WTC11 (cell line): ENCODE data around the gene SLC37A3. TPM values are rescaled to one million over a fixed set of nuclear protein-coding genes. Genes with fewer than 3 reads are reported as not detected.

Source experiments
- ATAC-seq: fragments of 200-7000 bp; cut with Tn5 transposase; 2 replicates; pipeline ENCODE4 v1.10.0; 2021; ENCODE audit warnings: mild to moderate bottlenecking, moderate library complexity
- CTCF ChIA-PET: fragments of 300-600 bp; sonication (Branson Sonifier 250); formaldehyde crosslinking; loops from one replicate; lab custom pipeline; 2021; ENCODE audit warnings: antibody characterized with exemption; lab: Charles Lee
- POLR2A ChIA-PET: fragments of 350-600 bp; sonication (Branson Sonifier 250); formaldehyde crosslinking; loops from one replicate; lab custom pipeline; 2021; ENCODE audit warnings: antibody characterized with exemption; lab: Charles Lee
- DNase-seq: peaks from one replicate; pipeline ENCODE4 v3.0.0; 2021; ENCODE audit warnings: low spot score
- H3K27ac Mint-ChIP-seq: 2 replicates; pipeline ENCODE4 v1.8.0; 2021; ENCODE audit warnings: mixed read lengths
- H3K27me3 Mint-ChIP-seq: 2 replicates; pipeline ENCODE4 v1.8.0; 2021; ENCODE audit warnings: low read depth, mild to moderate bottlenecking, moderate library complexity, mixed read lengths
- H3K36me3 Mint-ChIP-seq: 2 replicates; pipeline ENCODE4 v1.8.0; 2021; ENCODE audit warnings: mixed read lengths
- H3K4me1 Mint-ChIP-seq: 2 replicates; pipeline ENCODE4 v1.8.0; 2022; ENCODE audit warnings: mixed read lengths
- H3K4me3 Mint-ChIP-seq: 2 replicates; pipeline ENCODE4 v1.8.0; 2021; ENCODE audit warnings: mild to moderate bottlenecking, moderate library complexity, mixed read lengths
- H3K9me3 Mint-ChIP-seq: 2 replicates; pipeline ENCODE4 v1.8.0; 2021; ENCODE audit warnings: mixed read lengths
- ELF4 ChIP-seq: sonication (generic); formaldehyde crosslinking; IDR thresholded peaks from 2 replicates; pipeline ENCODE4 v1.8.1; 2022; ENCODE audit warnings: low read depth, mild to moderate bottlenecking, moderate library complexity, missing genetic modification reagents
- ESRRA ChIP-seq: sonication (generic); formaldehyde crosslinking; IDR thresholded peaks from 2 replicates; pipeline ENCODE4 v1.8.1; 2022; ENCODE audit warnings: mild to moderate bottlenecking, missing genetic modification reagents, borderline replicate concordance
- GTF2I ChIP-seq: fragments of 250-450 bp; sonication (Bioruptor Pico); conservative IDR thresholded peaks from 2 replicates; pipeline ENCODE4 v1.4.0; 2021; ENCODE audit warnings: mild to moderate bottlenecking
- MYBL2 ChIP-seq: sonication (generic); formaldehyde crosslinking; IDR thresholded peaks from 2 replicates; pipeline ENCODE4 v1.8.1; 2023; ENCODE audit warnings: mild to moderate bottlenecking, moderate library complexity, missing genetic modification reagents
- ZNF671 ChIP-seq: fragments of 250-450 bp; sonication (Bioruptor Pico); IDR thresholded peaks from 2 replicates; pipeline ENCODE4 v1.8.0; 2021; ENCODE audit warnings: mild to moderate bottlenecking
- total RNA-seq: library from RNA; stranded (reverse); gene quantifications from 3 replicates; pipeline ENCODE4 v1.2.3, GENCODE V29; 2021
- TF ChIP-seq, protein P1 (sequence below): fragments of 250-450 bp; sonication (Bioruptor Pico); IDR thresholded peaks from 2 replicates; pipeline ENCODE4 v1.9.0; 2021; ENCODE audit warnings: mild to moderate bottlenecking, borderline replicate concordance
- TF ChIP-seq, protein P2 (sequence below): sonication (generic); formaldehyde crosslinking; IDR thresholded peaks from 2 replicates; pipeline ENCODE4 v1.8.1; 2022; ENCODE audit warnings: missing genetic modification reagents, borderline replicate concordance
- TF ChIP-seq, protein P3 (sequence below): sonication (generic); formaldehyde crosslinking; IDR thresholded peaks from 2 replicates; pipeline ENCODE4 v1.8.1; 2023; ENCODE audit warnings: mild to moderate bottlenecking, missing genetic modification reagents, moderate library complexity
- TF ChIP-seq, protein P4 (sequence below): sonication (generic); formaldehyde crosslinking; IDR thresholded peaks from 2 replicates; pipeline ENCODE4 v1.8.1; 2023; ENCODE audit warnings: mild to moderate bottlenecking, missing genetic modification reagents, borderline replicate concordance
- TF ChIP-seq, protein P5 (sequence below): sonication (generic); formaldehyde crosslinking; conservative IDR thresholded peaks from 2 replicates; pipeline ENCODE4 v1.8.1; 2022; ENCODE audit warnings: mild to moderate bottlenecking, missing genetic modification reagents
- TF ChIP-seq, protein P6 (sequence below): sonication (generic); formaldehyde crosslinking; IDR thresholded peaks from 2 replicates; pipeline ENCODE4 v1.8.0; 2022; ENCODE audit warnings: missing genetic modification reagents
- TF ChIP-seq, protein P7 (sequence below): sonication (generic); formaldehyde crosslinking; IDR thresholded peaks from 2 replicates; pipeline ENCODE4 v1.8.0; 2022; ENCODE audit warnings: mild to moderate bottlenecking, missing genetic modification reagents
- TF ChIP-seq, protein P8 (sequence below): sonication (generic); formaldehyde crosslinking; IDR thresholded peaks from 2 replicates; pipeline ENCODE4 v1.8.1; 2022; ENCODE audit warnings: low read depth, missing genetic modification reagents, borderline replicate concordance

Gene SLC37A3
- total RNA-seq, 1 experiment from 2014 or later = 54.8 TPM

DNA sequence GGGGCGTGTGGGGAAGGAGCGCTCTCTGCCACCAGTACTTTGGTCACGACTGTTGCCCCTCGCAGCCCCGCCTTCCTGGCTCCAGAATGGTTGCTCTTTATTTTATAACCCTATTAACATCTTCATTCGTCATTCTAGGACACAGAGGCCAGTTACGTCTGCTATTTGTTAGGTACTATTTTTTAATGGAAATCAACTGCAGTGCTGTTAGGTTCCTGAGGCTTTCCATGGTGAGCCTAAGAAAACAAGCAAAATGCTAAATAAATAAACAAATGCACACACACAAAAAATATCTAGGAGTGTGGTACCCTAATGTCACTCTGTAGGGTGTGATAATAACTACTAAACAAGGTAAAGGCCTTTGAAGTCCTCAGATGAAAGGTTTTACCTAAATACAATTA lies 71.1 kb downstream of the SLC37A3 start:
- DNase-seq = no peak
- H3K27ac Mint-ChIP-seq = no peak overlapping the region
- CTCF ChIA-PET = interaction anchor here (1.3 kb wide), 1 partner anchor 708 kb away, joined by 3 read pairs; no protein-coding TSS in a partner anchor
- TF ChIP-seq, protein P1, sequence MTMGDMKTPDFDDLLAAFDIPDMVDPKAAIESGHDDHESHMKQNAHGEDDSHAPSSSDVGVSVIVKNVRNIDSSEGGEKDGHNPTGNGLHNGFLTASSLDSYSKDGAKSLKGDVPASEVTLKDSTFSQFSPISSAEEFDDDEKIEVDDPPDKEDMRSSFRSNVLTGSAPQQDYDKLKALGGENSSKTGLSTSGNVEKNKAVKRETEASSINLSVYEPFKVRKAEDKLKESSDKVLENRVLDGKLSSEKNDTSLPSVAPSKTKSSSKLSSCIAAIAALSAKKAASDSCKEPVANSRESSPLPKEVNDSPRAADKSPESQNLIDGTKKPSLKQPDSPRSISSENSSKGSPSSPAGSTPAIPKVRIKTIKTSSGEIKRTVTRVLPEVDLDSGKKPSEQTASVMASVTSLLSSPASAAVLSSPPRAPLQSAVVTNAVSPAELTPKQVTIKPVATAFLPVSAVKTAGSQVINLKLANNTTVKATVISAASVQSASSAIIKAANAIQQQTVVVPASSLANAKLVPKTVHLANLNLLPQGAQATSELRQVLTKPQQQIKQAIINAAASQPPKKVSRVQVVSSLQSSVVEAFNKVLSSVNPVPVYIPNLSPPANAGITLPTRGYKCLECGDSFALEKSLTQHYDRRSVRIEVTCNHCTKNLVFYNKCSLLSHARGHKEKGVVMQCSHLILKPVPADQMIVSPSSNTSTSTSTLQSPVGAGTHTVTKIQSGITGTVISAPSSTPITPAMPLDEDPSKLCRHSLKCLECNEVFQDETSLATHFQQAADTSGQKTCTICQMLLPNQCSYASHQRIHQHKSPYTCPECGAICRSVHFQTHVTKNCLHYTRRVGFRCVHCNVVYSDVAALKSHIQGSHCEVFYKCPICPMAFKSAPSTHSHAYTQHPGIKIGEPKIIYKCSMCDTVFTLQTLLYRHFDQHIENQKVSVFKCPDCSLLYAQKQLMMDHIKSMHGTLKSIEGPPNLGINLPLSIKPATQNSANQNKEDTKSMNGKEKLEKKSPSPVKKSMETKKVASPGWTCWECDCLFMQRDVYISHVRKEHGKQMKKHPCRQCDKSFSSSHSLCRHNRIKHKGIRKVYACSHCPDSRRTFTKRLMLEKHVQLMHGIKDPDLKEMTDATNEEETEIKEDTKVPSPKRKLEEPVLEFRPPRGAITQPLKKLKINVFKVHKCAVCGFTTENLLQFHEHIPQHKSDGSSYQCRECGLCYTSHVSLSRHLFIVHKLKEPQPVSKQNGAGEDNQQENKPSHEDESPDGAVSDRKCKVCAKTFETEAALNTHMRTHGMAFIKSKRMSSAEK (CRISPR knock-in tag) = no peak
- TF ChIP-seq, protein P2, sequence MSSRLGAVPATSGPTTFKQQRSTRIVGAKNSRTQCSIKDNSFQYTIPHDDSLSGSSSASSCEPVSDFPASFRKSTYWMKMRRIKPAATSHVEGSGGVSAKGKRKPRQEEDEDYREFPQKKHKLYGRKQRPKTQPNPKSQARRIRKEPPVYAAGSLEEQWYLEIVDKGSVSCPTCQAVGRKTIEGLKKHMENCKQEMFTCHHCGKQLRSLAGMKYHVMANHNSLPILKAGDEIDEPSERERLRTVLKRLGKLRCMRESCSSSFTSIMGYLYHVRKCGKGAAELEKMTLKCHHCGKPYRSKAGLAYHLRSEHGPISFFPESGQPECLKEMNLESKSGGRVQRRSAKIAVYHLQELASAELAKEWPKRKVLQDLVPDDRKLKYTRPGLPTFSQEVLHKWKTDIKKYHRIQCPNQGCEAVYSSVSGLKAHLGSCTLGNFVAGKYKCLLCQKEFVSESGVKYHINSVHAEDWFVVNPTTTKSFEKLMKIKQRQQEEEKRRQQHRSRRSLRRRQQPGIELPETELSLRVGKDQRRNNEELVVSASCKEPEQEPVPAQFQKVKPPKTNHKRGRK (CRISPR knock-in tag) = no peak
- no peak for TF ChIP-seq ELF4 (CRISPR knock-in tag)
- TF ChIP-seq, protein P3, sequence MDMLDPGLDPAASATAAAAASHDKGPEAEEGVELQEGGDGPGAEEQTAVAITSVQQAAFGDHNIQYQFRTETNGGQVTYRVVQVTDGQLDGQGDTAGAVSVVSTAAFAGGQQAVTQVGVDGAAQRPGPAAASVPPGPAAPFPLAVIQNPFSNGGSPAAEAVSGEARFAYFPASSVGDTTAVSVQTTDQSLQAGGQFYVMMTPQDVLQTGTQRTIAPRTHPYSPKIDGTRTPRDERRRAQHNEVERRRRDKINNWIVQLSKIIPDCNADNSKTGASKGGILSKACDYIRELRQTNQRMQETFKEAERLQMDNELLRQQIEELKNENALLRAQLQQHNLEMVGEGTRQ (CRISPR knock-in tag) = no peak
- TF ChIP-seq, protein P4, sequence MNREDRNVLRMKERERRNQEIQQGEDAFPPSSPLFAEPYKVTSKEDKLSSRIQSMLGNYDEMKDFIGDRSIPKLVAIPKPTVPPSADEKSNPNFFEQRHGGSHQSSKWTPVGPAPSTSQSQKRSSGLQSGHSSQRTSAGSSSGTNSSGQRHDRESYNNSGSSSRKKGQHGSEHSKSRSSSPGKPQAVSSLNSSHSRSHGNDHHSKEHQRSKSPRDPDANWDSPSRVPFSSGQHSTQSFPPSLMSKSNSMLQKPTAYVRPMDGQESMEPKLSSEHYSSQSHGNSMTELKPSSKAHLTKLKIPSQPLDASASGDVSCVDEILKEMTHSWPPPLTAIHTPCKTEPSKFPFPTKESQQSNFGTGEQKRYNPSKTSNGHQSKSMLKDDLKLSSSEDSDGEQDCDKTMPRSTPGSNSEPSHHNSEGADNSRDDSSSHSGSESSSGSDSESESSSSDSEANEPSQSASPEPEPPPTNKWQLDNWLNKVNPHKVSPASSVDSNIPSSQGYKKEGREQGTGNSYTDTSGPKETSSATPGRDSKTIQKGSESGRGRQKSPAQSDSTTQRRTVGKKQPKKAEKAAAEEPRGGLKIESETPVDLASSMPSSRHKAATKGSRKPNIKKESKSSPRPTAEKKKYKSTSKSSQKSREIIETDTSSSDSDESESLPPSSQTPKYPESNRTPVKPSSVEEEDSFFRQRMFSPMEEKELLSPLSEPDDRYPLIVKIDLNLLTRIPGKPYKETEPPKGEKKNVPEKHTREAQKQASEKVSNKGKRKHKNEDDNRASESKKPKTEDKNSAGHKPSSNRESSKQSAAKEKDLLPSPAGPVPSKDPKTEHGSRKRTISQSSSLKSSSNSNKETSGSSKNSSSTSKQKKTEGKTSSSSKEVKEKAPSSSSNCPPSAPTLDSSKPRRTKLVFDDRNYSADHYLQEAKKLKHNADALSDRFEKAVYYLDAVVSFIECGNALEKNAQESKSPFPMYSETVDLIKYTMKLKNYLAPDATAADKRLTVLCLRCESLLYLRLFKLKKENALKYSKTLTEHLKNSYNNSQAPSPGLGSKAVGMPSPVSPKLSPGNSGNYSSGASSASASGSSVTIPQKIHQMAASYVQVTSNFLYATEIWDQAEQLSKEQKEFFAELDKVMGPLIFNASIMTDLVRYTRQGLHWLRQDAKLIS = no peak
- TF ChIP-seq, protein P5, sequence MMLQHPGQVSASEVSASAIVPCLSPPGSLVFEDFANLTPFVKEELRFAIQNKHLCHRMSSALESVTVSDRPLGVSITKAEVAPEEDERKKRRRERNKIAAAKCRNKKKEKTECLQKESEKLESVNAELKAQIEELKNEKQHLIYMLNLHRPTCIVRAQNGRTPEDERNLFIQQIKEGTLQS (CRISPR knock-in tag) = no peak
- no peak for TF ChIP-seq ZNF671 (CRISPR knock-in tag)
- no peak for TF ChIP-seq ESRRA
- TF ChIP-seq, protein P6, sequence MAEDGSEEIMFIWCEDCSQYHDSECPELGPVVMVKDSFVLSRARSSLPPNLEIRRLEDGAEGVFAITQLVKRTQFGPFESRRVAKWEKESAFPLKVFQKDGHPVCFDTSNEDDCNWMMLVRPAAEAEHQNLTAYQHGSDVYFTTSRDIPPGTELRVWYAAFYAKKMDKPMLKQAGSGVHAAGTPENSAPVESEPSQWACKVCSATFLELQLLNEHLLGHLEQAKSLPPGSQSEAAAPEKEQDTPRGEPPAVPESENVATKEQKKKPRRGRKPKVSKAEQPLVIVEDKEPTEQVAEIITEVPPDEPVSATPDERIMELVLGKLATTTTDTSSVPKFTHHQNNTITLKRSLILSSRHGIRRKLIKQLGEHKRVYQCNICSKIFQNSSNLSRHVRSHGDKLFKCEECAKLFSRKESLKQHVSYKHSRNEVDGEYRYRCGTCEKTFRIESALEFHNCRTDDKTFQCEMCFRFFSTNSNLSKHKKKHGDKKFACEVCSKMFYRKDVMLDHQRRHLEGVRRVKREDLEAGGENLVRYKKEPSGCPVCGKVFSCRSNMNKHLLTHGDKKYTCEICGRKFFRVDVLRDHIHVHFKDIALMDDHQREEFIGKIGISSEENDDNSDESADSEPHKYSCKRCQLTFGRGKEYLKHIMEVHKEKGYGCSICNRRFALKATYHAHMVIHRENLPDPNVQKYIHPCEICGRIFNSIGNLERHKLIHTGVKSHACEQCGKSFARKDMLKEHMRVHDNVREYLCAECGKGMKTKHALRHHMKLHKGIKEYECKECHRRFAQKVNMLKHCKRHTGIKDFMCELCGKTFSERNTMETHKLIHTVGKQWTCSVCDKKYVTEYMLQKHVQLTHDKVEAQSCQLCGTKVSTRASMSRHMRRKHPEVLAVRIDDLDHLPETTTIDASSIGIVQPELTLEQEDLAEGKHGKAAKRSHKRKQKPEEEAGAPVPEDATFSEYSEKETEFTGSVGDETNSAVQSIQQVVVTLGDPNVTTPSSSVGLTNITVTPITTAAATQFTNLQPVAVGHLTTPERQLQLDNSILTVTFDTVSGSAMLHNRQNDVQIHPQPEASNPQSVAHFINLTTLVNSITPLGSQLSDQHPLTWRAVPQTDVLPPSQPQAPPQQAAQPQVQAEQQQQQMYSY (CRISPR knock-in tag) = no peak
- TF ChIP-seq MYBL2 = no peak
- TF ChIP-seq, protein P7, sequence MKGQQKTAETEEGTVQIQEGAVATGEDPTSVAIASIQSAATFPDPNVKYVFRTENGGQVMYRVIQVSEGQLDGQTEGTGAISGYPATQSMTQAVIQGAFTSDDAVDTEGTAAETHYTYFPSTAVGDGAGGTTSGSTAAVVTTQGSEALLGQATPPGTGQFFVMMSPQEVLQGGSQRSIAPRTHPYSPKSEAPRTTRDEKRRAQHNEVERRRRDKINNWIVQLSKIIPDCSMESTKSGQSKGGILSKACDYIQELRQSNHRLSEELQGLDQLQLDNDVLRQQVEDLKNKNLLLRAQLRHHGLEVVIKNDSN (CRISPR knock-in tag) = no peak
- TF ChIP-seq GTF2I (CRISPR knock-in tag) = no peak
- TF ChIP-seq, protein P8, sequence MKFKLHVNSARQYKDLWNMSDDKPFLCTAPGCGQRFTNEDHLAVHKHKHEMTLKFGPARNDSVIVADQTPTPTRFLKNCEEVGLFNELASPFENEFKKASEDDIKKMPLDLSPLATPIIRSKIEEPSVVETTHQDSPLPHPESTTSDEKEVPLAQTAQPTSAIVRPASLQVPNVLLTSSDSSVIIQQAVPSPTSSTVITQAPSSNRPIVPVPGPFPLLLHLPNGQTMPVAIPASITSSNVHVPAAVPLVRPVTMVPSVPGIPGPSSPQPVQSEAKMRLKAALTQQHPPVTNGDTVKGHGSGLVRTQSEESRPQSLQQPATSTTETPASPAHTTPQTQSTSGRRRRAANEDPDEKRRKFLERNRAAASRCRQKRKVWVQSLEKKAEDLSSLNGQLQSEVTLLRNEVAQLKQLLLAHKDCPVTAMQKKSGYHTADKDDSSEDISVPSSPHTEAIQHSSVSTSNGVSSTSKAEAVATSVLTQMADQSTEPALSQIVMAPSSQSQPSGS (CRISPR knock-in tag) = no peak
- no peaks in the 10 kb centered on the region for H3K9me3 Mint-ChIP-seq
- POLR2A ChIA-PET = no interaction called here
- no peak overlapping the region for H3K4me3 Mint-ChIP-seq
- no peaks in the 10 kb centered on the region for H3K36me3 Mint-ChIP-seq
- H3K27me3 Mint-ChIP-seq = no peaks in the 10 kb centered on the region
- no peak for ATAC-seq
- no peaks in the 10 kb centered on the region for H3K4me1 Mint-ChIP-seq
